H9 (cell line): ENCODE data around the gene GPR62. TPM values are rescaled to one million over a fixed set of nuclear protein-coding genes. Genes with fewer than 3 reads are reported as not detected.
"Not testable (repeated sequence)": the region's sequence is repeated elsewhere in the genome, so short reads cannot be mapped to it uniquely, and the experiment has no call there.

Source experiments
- DNase-seq: peaks from one replicate; pipeline ENCODE4 v3.0.0-alpha.2; 2017
- H2AFZ ChIP-seq: one replicate; pipeline ENCODE4 v1.6.1; 2013; ENCODE audit warnings: mild to moderate bottlenecking, low read length, control low read depth, moderate library complexity
- H2AK5ac ChIP-seq: 2 replicates; pipeline ENCODE4 v1.6.1; 2013; ENCODE audit warnings: low read length, control low read depth, mixed read lengths; ENCODE audit not compliant: insufficient read length
- H2BK120ac ChIP-seq: one replicate; pipeline ENCODE4 v1.6.1; 2013; ENCODE audit warnings: low read depth, mild to moderate bottlenecking, low read length, control low read depth, inconsistent platforms; ENCODE audit not compliant: poor library complexity, severe bottlenecking
- H2BK12ac ChIP-seq: 2 replicates; pipeline ENCODE4 v1.6.1; 2013; ENCODE audit warnings: low read length, control low read depth, mixed read lengths, low read depth; ENCODE audit not compliant: insufficient read length
- H2BK15ac ChIP-seq: 2 replicates; pipeline ENCODE4 v1.6.1; 2013; ENCODE audit warnings: low read depth, low read length, control low read depth
- H2BK20ac ChIP-seq: one replicate; pipeline ENCODE4 v1.6.1; 2013; ENCODE audit warnings: low read depth, mild to moderate bottlenecking, low read length, control low read depth, inconsistent platforms; ENCODE audit not compliant: poor library complexity, severe bottlenecking
- H2BK5ac ChIP-seq: 2 replicates; pipeline ENCODE4 v1.6.1; 2013; ENCODE audit warnings: low read length, control low read depth, mixed read lengths; ENCODE audit not compliant: insufficient read length
- H3K14ac ChIP-seq: 2 replicates; pipeline ENCODE4 v1.6.1; 2013; ENCODE audit warnings: low read length, control low read depth; ENCODE audit not compliant: insufficient read depth
- H3K18ac ChIP-seq: 2 replicates; pipeline ENCODE4 v1.6.1; 2013; ENCODE audit warnings: low read depth, mild to moderate bottlenecking, mixed read lengths, low read length, control low read depth; ENCODE audit not compliant: insufficient read length
- H3K23ac ChIP-seq: 2 replicates; pipeline ENCODE4 v1.6.1; 2013; ENCODE audit warnings: low read length, control low read depth, mixed read lengths, low read depth; ENCODE audit not compliant: insufficient read length
- H3K23me2 ChIP-seq: 2 replicates; pipeline ENCODE4 v1.6.1; 2013; ENCODE audit warnings: low read depth, mild to moderate bottlenecking, mixed read lengths, low read length, control low read depth; ENCODE audit not compliant: insufficient read length, poor library complexity, severe bottlenecking
- H3K27ac ChIP-seq: 2 replicates; pipeline ENCODE4 v1.5.1; 2013; ENCODE audit warnings: low read length, control low read depth, mixed read lengths, low read depth; ENCODE audit not compliant: insufficient read length
- H3K27me3 ChIP-seq: 2 replicates; pipeline ENCODE4 v1.6.1; 2013; ENCODE audit warnings: low read length, control low read depth, inconsistent platforms; ENCODE audit not compliant: insufficient read depth
- H3K4ac ChIP-seq: 2 replicates; pipeline ENCODE4 v1.6.1; 2013; ENCODE audit warnings: low read depth, mild to moderate bottlenecking, control low read depth, inconsistent platforms, low read length, moderate library complexity
- H3K4me1 ChIP-seq: 2 replicates; pipeline ENCODE4 v1.6.1; 2013; ENCODE audit warnings: low read length, control low read depth, inconsistent platforms; ENCODE audit not compliant: insufficient read depth
- H3K4me2 ChIP-seq: 2 replicates; pipeline ENCODE4 v1.6.1; 2013; ENCODE audit warnings: low read length, control low read depth, mixed read lengths; ENCODE audit not compliant: insufficient read length, insufficient read depth
- H3K56ac ChIP-seq: 2 replicates; pipeline ENCODE4 v1.6.1; 2013; ENCODE audit warnings: low read depth, mild to moderate bottlenecking, mixed read lengths, low read length, control low read depth; ENCODE audit not compliant: insufficient read length
- H3K79me1 ChIP-seq: 2 replicates; pipeline ENCODE4 v1.6.1; 2013; ENCODE audit warnings: low read depth, mild to moderate bottlenecking, moderate library complexity, low read length, control low read depth, inconsistent platforms; ENCODE audit not compliant: insufficient read depth, poor library complexity, severe bottlenecking
- H3K79me2 ChIP-seq: 2 replicates; pipeline ENCODE4 v1.6.1; 2013; ENCODE audit warnings: low read length, control low read depth, inconsistent platforms; ENCODE audit not compliant: insufficient read depth
- H3K9ac ChIP-seq: 2 replicates; pipeline ENCODE4 v1.6.1; 2013; ENCODE audit warnings: low read length, control low read depth, mixed read lengths; ENCODE audit not compliant: insufficient read length; ENCODE audit errors: extremely low read depth
- H3K9me3 ChIP-seq: one replicate; pipeline ENCODE4 v1.6.1; 2013; ENCODE audit warnings: low read depth, low read length, inconsistent platforms; ENCODE audit not compliant: control insufficient read depth
- H3T11ph ChIP-seq: one replicate; pipeline ENCODE4 v1.6.1; 2013; ENCODE audit warnings: mild to moderate bottlenecking, low read length, control low read depth, inconsistent platforms
- H4K20me1 ChIP-seq: one replicate; pipeline ENCODE4 v1.6.1; 2013; ENCODE audit not compliant: control insufficient read depth, insufficient read length, insufficient read depth
- H4K5ac ChIP-seq: 2 replicates; pipeline ENCODE4 v1.6.1; 2013; ENCODE audit warnings: low read depth, mild to moderate bottlenecking, mixed read lengths, low read length, control low read depth; ENCODE audit not compliant: insufficient read length
- H4K8ac ChIP-seq: replicated peaks from 2 replicates; pipeline ENCODE4 v1.6.1; 2013; ENCODE audit warnings: low read length, control low read depth, mixed read lengths, low read depth; ENCODE audit not compliant: insufficient read length
- H4K91ac ChIP-seq: 2 replicates; pipeline ENCODE4 v1.6.1; 2013; ENCODE audit warnings: low read depth, mild to moderate bottlenecking, moderate library complexity, mixed read lengths, low read length, control low read depth; ENCODE audit not compliant: insufficient read length
- H3K27ac Mint-ChIP-seq, 3 experiments: 2 replicates in 2 of 3; 3 replicates in 1 of 3; pipeline ENCODE4 v1.8.0; 2020 to 2021; ENCODE audit warnings: mixed read lengths in 3 of 3, mild to moderate bottlenecking in 1 of 3, moderate library complexity in 1 of 3
- H3K27me3 Mint-ChIP-seq: 2 replicates; pipeline ENCODE4 v1.8.0; 2021; ENCODE audit warnings: low read depth, mild to moderate bottlenecking, moderate library complexity, mixed read lengths
- H3K36me3 Mint-ChIP-seq, 3 experiments: 2 replicates in 2 of 3; 3 replicates in 1 of 3; pipeline ENCODE4 v1.8.0; 2020 to 2021; ENCODE audit warnings: low read depth in 3 of 3, mixed read lengths in 3 of 3; ENCODE audit not compliant: insufficient read depth in 1 of 3
- H3K4me1 Mint-ChIP-seq, 2 experiments: 2 replicates each; pipeline ENCODE4 v1.8.0; 2020; ENCODE audit warnings: mixed read lengths in 2 of 2
- H3K4me3 Mint-ChIP-seq, 2 experiments: 2 replicates in 1 of 2; 3 replicates in 1 of 2; pipeline ENCODE4 v1.8.0; 2020 to 2021; ENCODE audit warnings: mild to moderate bottlenecking in 2 of 2, mixed read lengths in 2 of 2, moderate library complexity in 1 of 2
- H3K9me3 Mint-ChIP-seq, 2 experiments: 2 replicates in 1 of 2; 3 replicates in 1 of 2; pipeline ENCODE4 v1.8.0; 2020; ENCODE audit warnings: mild to moderate bottlenecking in 2 of 2, mixed read lengths in 2 of 2, moderate library complexity in 1 of 2
- WGBS: extraction: QIAGEN DNeasy Blood & Tissue Kit; methylation state at CpG from one replicate; pipeline ENCODE4 v1.1.7; 2013; ENCODE audit warnings: missing lambda C conversion rate, low lambda C conversion rate, mixed read lengths; ENCODE audit not compliant: insufficient read length; ENCODE audit errors: extremely low coverage; 5-methylcytosine and 5-hydroxymethylcytosine counted together
- total RNA-seq: library from RNA; stranded (reverse); gene quantifications from 2 replicates; pipeline ENCODE4 v1.2.1, GENCODE V29; 2021
- TF ChIP-seq, protein P1 (sequence below): fragments of 200-600 bp; sonication (generic); conservative IDR thresholded peaks from 3 replicates; pipeline ENCODE4 v1.8.0; 2021; ENCODE audit warnings: antibody characterized with exemption, mild to moderate bottlenecking

The GPR62 gene
- total RNA-seq, 1 experiment from 2014 or later = 0.13 TPM

DNA sequence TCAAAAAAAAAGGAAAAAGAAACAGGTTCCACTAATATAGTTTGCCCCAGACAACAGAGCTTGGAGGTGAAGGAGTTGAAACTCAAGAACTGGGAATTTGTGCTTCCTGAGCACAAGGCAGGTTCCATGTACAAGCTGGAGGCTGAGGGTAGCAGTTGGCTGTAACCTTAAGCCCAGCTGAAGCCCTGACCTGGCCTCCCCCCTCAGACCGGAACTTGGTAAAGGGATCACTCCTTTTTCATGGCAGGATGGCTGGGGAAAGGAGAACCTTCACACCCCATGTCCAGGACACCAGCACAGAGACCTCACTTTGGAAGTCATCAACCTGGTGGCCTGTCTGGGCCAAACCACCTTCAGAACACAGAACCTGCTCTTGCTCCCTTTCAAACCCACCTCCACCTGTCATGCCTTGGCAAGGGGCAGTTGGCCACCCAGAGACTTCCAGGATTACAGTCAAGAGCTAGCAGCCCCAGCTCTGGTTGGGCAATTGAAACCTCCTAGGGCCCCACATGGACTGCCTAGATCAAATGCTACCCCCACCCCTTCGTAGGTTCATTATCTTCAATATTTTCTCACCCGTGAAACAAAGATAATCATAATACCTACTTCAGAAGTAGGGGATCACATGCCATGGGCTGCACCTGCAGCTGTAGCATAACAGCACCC lies 37.0 kb downstream of the GPR62 start:
- Histone ChIP-seq H4K20me1 (no peaks in the 10 kb centered on the region), H2BK5ac (no peak overlapping the region), H3K27me3 (no peaks in the 10 kb centered on the region), H3K23ac (no peak overlapping the region), H3K4ac (no peak overlapping the region), H3K18ac (no peak overlapping the region), H3K27ac (no peak overlapping the region), H3K23me2 (peaks cover 11% of the 10 kb centered on the region), H3T11ph (no peak overlapping the region), H4K5ac (no peak overlapping the region), H3K79me1 (peaks cover 7% of the 10 kb centered on the region), H3K9ac (no peak overlapping the region), H2AK5ac (no peak overlapping the region), H3K9me3 (no peaks in the 10 kb centered on the region), H4K91ac (no peak overlapping the region), H3K14ac (no peak overlapping the region), H3K4me2 (no peak overlapping the region), H3K56ac (no peak overlapping the region), H2BK12ac (no peak overlapping the region), H2AFZ (no peak overlapping the region), H4K8ac (no peak overlapping the region), H3K4me1 (peaks cover 5% of the 10 kb centered on the region), H2BK20ac (no peak overlapping the region), H2BK120ac (no peak overlapping the region), H2BK15ac (no peak overlapping the region), H3K79me2 (peaks cover 10% of the 10 kb centered on the region; the same call in 1 of the 2 replicates)
- Mint-ChIP-seq H3K27ac (peak overlapping the region in 2 of 3 experiments; percentile 44 to 53; a peak in 5 of 7 replicates), H3K4me3 (peak overlapping the region in 1 of 2 experiments; percentile 38; a peak in 2 of 5 replicates), H3K36me3 (peaks cover 40 to 50% (median 46%) of the 10 kb centered on the region in 3 experiments), H3K4me1 (peaks cover 22 to 33% of the 10 kb centered on the region in 2 experiments), H3K9me3 (no peaks in the 10 kb centered on the region; a peak in 1 of 5 replicates), H3K27me3 (peaks cover 1% of the 10 kb centered on the region)
- no peak for DNase-seq
- no CpG with 5 or more reads among the region's 3 CpGs for WGBS
- TF ChIP-seq, protein P1, sequence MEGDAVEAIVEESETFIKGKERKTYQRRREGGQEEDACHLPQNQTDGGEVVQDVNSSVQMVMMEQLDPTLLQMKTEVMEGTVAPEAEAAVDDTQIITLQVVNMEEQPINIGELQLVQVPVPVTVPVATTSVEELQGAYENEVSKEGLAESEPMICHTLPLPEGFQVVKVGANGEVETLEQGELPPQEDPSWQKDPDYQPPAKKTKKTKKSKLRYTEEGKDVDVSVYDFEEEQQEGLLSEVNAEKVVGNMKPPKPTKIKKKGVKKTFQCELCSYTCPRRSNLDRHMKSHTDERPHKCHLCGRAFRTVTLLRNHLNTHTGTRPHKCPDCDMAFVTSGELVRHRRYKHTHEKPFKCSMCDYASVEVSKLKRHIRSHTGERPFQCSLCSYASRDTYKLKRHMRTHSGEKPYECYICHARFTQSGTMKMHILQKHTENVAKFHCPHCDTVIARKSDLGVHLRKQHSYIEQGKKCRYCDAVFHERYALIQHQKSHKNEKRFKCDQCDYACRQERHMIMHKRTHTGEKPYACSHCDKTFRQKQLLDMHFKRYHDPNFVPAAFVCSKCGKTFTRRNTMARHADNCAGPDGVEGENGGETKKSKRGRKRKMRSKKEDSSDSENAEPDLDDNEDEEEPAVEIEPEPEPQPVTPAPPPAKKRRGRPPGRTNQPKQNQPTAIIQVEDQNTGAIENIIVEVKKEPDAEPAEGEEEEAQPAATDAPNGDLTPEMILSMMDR = no peak

DNA sequence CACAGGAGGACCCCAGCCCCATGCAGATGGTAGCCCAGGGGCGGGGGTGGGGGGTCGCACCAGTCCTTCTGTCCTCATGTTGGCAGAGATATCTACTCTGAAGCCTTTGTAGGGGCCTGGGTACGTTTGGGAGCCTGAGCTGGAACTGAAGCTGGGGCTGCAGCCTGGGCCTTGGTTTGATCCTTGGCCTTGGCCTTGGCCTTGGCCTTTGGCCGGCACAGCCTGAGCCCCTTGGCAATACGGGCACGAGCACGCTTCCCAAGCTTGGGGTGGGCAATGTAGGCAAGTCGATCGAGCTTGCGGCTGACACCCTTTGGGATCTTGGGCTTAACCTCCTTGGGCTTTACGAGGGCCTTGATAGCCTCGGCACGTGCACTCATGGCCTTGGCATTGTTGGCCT lies 38.5 kb downstream of the GPR62 start:
- H3K9me3 Mint-ChIP-seq, H4K20me1 ChIP-seq, H3K18ac ChIP-seq, H2BK5ac ChIP-seq, H3K27ac ChIP-seq, H3K4ac ChIP-seq, H2BK15ac ChIP-seq, H3K56ac ChIP-seq, H3K27me3 Mint-ChIP-seq, H2BK12ac ChIP-seq, H3T11ph ChIP-seq, H2AFZ ChIP-seq, H3K4me2 ChIP-seq, H2AK5ac ChIP-seq, H4K8ac ChIP-seq, DNase-seq, H3K9me3 ChIP-seq, H3K23ac ChIP-seq, H3K4me1 ChIP-seq, H3K27me3 ChIP-seq, H2BK20ac ChIP-seq, H4K91ac ChIP-seq, H3K79me1 ChIP-seq, H4K5ac ChIP-seq, H3K9ac ChIP-seq, H3K14ac ChIP-seq, H2BK120ac ChIP-seq: not testable (repeated sequence)
- H3K79me2 ChIP-seq = peaks cover 10% of the 10 kb centered on the region; the same call in 1 of the 2 replicates
- peaks cover 40 to 47% (median 46%) of the 10 kb centered on the region in 3 experiments for H3K36me3 Mint-ChIP-seq
- H3K23me2 ChIP-seq = peaks cover 11% of the 10 kb centered on the region
- H3K4me1 Mint-ChIP-seq = peaks cover 24 to 38% of the 10 kb centered on the region in 2 experiments
- peak overlapping the region in 2 of 3 experiments; percentile 77 to 92; a peak in 1 of 7 replicates for H3K27ac Mint-ChIP-seq
- WGBS = no CpG with 5 or more reads among the region's 13 CpGs
- H3K4me3 Mint-ChIP-seq = peak overlapping the region; percentile 100
